ENCODE measurements around the gene CTBP2.

DNA sequence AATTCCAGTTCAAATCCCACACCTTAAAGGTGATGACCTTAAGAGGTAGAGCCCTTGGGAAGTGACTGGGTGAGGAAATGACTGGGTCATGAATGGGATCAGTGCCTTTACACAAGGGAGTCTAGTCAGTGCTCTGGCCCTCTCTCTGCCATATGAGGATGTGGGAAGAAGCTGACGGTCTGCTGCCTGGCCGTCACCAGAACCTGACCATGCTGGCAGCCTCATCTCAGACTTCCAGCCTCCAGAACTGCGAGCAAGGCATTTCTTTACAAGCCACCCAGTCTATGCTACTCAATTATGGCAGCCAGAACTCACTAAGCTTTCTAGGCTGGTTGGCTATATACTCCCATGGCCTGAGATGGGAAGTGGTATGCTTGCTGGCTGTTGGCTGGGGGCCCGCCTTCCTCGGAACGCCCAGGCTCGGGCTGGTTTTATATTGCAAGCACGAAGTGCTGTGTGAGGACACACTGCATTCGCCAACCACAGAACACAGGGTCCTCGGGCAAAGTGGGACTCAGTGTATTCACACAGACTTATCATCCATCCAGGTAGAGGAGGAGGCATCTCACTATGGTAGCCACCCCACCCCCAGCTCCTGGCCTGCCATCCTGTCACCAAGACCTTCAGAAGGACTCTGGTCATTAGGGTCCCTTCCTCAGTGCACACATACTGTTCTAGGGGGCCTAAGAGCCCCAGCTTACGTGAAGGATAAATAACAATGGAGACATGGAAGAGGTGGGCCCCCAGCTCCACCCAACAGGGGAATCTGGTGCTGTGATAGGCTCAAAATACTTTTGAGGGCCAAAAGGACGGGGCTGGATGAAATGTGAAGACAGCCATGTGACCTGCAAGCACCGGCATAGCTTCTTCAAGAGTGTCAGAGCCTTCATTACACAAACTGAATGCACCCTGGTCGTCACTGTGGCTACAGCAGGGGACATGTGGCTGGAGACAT, 169.4 kb downstream of the CTBP2 start:
- TF ChIP-seq, protein P1, sequence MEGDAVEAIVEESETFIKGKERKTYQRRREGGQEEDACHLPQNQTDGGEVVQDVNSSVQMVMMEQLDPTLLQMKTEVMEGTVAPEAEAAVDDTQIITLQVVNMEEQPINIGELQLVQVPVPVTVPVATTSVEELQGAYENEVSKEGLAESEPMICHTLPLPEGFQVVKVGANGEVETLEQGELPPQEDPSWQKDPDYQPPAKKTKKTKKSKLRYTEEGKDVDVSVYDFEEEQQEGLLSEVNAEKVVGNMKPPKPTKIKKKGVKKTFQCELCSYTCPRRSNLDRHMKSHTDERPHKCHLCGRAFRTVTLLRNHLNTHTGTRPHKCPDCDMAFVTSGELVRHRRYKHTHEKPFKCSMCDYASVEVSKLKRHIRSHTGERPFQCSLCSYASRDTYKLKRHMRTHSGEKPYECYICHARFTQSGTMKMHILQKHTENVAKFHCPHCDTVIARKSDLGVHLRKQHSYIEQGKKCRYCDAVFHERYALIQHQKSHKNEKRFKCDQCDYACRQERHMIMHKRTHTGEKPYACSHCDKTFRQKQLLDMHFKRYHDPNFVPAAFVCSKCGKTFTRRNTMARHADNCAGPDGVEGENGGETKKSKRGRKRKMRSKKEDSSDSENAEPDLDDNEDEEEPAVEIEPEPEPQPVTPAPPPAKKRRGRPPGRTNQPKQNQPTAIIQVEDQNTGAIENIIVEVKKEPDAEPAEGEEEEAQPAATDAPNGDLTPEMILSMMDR (IDR thresholded peaks at IDR 0.05; ENCODE audit: insufficient read depth, low read length, poor library complexity, severe bottlenecking): no peak
- no peak for TF ChIP-seq EZH2phosphoT487 (conservative IDR thresholded peaks at IDR 0.05; ENCODE audit: low read length)
